Sciatic nerve (tissue), 2 donors: ENCODE measurements around the gene IRF4. TPM values are rescaled to one million over a fixed set of nuclear protein-coding genes. Genes with fewer than 3 reads are reported as not detected.
"Not testable (repeated sequence)": the region's sequence is repeated elsewhere in the genome, so short reads cannot be mapped to it uniquely, and the experiment has no call there.

Experiments
- ATAC-seq: fragments of 200-7000 bp; cut with Tn5 transposase; one replicate; pipeline ENCODE4 v1.9.1; 2020; ENCODE audit warnings: mild to moderate bottlenecking, moderate library complexity
- DNase-seq: peaks from one replicate; pipeline ENCODE4 v3.0.0-alpha.2; 2020; ENCODE audit warnings: low spot score
- intact Hi-C: fragments of 100-400 bp; cut with DNase I; formaldehyde crosslinking; loops from one replicate; pipeline ENCODE4 v1.14.2; 2022
- total RNA-seq: library from RNA; stranded (reverse); fragmentation: NEBNext Ultra II Directional; extraction: Animal tissue kit (Norgen Biotek cat#: 25700); gene quantifications from one replicate; pipeline ENCODE4 v1.2.1, GENCODE V29; 2021
- donor health status: DM: no; HTN: no; CAD: no.
- donor health status: DM: no; HTN: no; CAD: no.

The IRF4 gene
- total RNA-seq, 1 donor from 2014 or later: 4.7 TPM

DNA sequence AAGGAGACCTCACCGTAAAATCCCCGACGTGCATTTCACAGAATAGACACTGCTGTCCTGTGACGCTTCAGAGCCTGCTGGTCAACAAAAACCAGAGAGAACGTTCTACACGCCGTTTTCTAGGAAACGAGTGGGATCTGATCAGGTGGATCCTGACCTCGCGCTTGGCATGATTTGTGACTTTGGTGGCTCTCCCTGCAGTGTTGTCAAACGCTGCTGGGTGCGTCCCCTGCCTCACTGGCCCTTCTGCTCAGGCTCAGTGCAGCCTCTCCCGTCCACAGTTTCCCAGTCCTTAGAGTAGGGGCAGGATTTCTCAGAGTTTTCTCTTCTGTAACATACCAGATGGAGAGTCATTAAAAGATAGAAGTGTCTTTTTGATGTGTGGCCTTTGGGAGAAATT is 27.6 kb upstream of the IRF4 start:
- DNase-seq (no peak), ATAC-seq (no peak)
- intact Hi-C loops: no loop called here

- ATAC-seq (peak; percentile 30), DNase-seq (no peak)
- intact Hi-C loops: no loop called here
Measured at GRCh38 chr6:364609-365540, 26.7 kb upstream of the IRF4 start.

- DNase-seq: no peak
- intact Hi-C loops: no loop called here
- no peak for ATAC-seq
Measured at GRCh38 chr6:365835-366234, 25.7 kb upstream of the IRF4 start.

DNA sequence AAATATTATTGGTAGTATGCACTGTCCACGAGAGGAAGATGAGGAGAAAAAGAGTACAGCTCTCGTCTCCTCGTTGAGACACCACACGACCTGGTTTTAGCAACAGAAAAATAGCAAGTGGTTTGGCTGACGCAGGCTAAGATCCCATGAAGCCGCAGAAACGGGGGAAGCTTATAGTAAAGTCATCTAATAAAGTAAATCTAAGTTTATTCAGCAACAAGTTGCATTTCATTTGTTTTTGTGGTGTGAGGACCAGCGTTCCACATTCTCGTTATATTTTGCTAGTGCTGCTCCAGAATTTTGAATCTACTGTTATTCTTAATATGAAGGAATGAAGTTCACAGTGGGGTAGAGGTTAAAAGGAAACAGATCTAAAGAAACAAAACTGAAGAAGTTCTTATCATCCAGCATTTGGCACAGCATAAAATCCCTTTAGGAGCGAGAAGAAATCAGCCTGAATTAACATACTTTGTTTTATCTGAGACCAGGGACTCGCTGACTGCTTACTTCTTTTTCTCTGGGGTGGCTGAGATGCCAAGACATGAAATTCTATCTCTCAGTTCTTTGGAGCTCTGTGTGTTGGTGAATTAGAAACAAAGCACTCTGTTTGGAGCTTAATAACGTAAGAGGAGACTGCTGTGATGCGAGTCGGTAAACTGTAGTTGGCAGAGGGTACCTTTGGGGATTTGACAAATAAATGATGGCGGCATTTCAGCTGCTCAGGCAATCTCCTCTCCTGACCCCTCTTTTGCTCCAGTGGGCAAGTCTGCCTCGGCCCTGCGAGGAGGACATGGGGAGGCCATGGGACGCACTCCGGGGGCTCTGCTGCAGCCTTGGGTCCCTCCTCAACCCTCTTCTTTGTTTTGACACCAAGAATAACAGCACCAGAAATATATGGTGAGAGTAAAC is 24.9 kb upstream of the IRF4 start:
- DNase-seq: no peak
- peak; percentile 57 for ATAC-seq
- intact Hi-C loops: no loop called here

DNA sequence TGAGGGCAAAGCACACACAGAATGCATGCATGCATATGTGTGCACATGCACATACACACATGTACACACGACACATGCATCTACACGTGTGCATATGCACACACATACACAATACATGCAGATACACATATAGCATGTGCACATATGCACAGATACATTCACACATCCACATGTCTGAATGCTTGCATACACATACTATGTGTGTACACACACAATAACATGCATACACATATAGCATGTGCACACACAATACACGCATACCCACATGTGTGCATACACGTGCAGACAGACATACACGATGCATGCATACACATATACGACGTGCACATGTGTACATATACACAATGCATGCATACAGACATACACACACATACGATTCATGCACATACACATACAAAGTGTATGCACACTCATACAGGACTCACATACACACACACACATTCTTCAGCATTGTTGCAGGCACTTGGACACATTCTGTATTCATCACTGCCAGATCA is 24.2 kb upstream of the IRF4 start:
- intact Hi-C loops: no loop called here
- DNase-seq (no peak), ATAC-seq (no peak)

- no peak for ATAC-seq
- DNase-seq: no peak
- intact Hi-C loops: no loop called here
Measured at GRCh38 chr6:367891-368630, 23.5 kb upstream of the IRF4 start.

DNA sequence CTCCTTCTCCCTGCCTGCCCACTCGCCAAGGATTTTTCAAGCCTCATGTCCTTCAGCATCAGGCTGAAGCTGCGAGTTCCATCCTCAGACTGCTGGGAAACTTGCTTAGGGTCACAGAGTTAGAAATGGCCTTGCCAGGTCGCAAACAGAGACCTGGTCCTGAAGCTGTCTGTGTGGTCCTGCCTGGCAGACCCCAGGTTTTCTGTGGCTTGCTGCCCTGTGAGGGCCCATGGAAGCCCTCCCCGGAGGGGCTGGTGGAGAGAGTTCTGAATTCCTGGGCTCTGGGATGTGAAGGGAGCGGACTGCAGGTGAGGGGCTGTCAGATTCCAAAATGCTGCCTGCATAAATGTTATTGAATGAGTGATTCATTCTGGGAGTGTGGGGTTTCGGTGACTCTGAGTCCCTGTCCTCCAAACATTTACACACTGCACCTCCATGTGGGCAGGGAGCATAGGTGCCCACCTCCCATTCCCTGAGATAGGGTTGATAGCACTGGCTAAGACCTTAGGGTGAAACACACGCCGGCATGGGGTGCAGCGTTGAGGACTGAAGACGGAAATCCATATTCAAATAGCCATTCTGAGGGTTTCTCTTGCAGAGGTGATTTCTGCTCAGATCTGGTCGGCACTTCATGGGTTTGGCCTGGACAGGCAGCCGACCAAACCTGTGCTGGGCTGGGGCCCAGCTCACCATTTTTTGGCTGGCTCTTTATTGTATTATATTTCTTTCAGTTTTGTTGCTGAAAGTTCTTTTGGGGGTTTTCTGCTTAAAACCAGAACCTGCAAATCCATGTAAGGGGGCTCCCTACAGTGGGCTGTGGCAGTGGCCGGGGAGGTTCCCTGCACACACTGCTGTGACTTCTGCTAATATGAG is 21.8 kb upstream of the IRF4 start:
- ATAC-seq (no peak), DNase-seq (no peak)
- intact Hi-C loops: no loop called here

DNA sequence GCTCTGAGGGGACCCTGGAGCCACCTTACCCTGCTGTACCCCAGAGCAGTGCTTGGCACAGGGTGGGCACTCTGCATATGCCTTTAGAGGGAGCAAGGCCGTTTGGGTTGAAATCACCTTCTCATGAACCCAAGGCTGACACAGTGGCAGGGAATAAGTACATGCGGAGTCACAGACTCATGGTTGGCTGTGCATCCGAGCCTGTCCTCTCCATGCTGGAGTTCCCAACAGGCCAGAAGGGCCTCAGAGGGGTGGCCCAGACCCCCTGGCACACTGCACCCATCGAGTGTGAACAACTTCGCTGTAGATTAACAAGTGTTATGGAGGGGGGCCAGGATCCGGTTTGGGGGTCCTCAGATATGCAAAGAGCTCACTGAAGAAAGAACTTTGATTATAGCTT is 21.0 kb upstream of the IRF4 start:
- intact Hi-C loops: no loop called here
- ATAC-seq: no peak
- DNase-seq: no peak

DNA sequence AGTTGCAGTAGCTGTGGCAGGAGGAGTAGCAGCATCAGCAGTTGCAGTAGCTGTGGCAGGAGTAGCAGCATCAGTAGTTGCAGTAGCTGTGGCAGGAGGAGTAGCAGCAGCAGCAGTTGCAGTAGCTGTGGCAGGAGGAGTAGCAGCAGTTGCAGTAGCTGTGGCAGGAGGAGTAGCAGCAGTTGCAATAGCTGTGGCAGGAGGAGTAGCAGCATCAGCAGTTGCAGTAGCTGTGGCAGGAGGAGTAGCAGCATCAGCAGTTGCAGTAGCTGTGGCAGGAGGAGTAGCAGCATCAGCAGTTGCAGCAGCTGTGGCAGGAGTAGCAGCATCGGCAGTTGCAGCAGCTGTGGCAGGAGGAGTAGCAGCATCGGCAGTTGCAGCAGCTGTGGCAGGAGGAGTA is 19.7 kb upstream of the IRF4 start:
- DNase-seq: peak; percentile 45
- intact Hi-C loops, ATAC-seq: not testable (repeated sequence)

GRCh38 chr6:372336-372911 is 19.1 kb upstream of the IRF4 start:
- intact Hi-C loops: no loop called here
- ATAC-seq: peak; percentile 33
- DNase-seq: peak; percentile 65

- DNase-seq (peak; percentile 54), ATAC-seq (no peak)
- intact Hi-C loops: no loop called here
Measured at GRCh38 chr6:373031-373430, 18.5 kb upstream of the IRF4 start.

- ATAC-seq (peak; percentile 44), DNase-seq (peak; percentile 62)
- intact Hi-C loops: no loop called here
Measured at GRCh38 chr6:373773-374724, 17.5 kb upstream of the IRF4 start.

DNA sequence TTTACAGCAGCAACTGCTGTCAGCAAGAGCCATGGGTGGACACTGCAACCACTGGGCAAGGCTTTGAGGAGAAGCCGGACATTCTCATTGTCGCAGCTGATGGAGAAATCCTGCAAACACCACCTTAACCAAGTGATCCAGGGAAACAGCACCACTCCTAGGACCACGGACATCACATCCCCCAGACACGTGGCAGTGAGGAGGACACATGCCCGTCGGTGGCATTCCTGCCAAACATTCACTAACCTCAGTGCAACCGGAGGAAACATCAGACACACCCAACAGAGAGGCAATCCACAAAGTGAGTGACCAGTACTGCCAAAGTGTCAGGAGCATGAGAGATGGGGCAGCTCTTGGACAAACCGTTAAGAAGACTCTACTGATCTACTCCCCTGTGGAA is 16.6 kb upstream of the IRF4 start:
- intact Hi-C loops: no loop called here
- peak; percentile 54 for DNase-seq
- ATAC-seq: no peak

DNA sequence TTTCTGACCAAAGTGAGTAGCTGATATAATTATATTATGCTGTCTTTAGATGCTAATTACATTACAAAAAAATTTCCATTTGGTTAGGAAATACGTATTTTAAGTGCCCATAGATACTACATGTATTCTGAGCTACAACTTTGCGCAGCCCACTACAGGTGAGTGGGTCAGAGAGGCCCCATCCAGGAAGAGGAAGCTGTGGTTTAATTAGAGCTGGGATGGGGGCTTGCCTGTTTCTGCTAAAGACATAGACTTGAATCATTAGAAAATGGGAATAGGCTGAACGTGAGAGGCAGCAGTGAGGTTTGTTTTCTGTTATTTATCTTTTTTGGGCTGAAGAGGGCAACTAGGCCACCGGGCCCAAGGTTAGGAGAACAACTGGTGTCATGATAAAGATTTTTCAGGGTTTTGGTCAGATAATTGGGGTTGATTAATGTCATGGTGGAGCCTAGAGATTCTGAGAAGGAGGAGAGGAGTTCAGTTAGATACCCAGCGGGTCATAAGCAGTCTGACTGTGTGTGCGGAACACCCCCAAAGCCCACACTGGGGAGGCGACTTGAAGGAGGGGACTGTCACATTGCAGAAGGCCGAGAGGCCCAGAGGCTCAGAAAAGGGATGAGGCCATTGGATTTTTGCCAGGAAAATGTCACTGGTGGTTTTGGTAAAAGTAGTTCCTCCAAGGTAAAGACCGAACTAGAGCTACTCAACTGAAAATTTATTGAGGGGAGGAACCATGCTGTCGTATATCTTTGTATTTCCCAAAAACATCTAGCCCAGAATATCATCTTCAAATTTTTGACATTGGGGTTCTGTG is 14.5 kb upstream of the IRF4 start:
- ATAC-seq: no peak
- DNase-seq: peak; percentile 56
- intact Hi-C loops: no loop called here

DNA sequence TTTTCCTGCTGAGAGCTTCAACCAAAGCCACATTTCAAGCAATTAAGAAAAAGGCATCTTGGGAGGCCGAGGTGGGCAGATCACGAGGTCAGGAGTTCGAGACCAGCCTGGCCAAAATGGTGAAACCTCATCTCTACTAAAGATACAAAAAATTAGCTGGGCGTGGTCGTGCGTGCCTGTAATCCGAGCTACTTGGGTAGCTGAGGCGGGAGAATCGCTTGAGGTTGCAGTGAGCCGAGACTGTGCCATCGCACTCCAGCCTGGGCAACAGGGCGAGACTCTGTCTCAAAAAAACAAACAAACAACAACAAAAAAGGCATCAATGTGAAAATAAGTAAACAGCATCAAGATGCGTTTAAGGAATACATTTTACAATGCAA is 13.9 kb upstream of the IRF4 start:
- intact Hi-C loops, ATAC-seq: not testable (repeated sequence)
- peak; percentile 53 for DNase-seq
